KBM-7 (cell line): Measurements from ENCODE around the gene OPHN1.
A peak's percentile ranks its signal among the peaks of the same experiment; 100 is the strongest.
"Not testable (repeated sequence)": the region's sequence is repeated elsewhere in the genome, so short reads cannot be mapped to it uniquely, and the experiment has no call there.

Source experiments
- DNase-seq: peaks from one replicate; pipeline ENCODE4 v3.0.0-alpha.2; 2015
- in situ Hi-C: fragments of 300-500 bp; cut with MboI; formaldehyde crosslinking; loops from 2 replicates; pipeline ENCODE4 v1.14.3; 2020; ENCODE audit warnings: low sequenced_read_pairs, low pct_unique_long_range_greater_than_20kb, mixed read lengths

OPHN1 gene

GRCh38 chrX:68286076-68286475 is 147.2 kb downstream of the OPHN1 start:
- in situ Hi-C loops: no loop called here
- no peak for DNase-seq

GRCh38 chrX:68284281-68284904 is 148.9 kb downstream of the OPHN1 start:
- in situ Hi-C loops: no loop called here
- no peak for DNase-seq

GRCh38 chrX:68273887-68274286 is 159.4 kb downstream of the OPHN1 start:
- no peak for DNase-seq

GRCh38 chrX:68264793-68265192 is 168.5 kb downstream of the OPHN1 start:
- in situ Hi-C loops, DNase-seq: not testable (repeated sequence)

More at GRCh38 chrX:68273887-68274286, 159.4 kb downstream of the OPHN1 start:
- in situ Hi-C loops: no loop called here

- in situ Hi-C loops: no loop called here
- DNase-seq: peak; percentile 45
Observed at GRCh38 chrX:68261060-68261672, 172.1 kb downstream of the OPHN1 start.

GRCh38 chrX:68256990-68257389 is 176.3 kb downstream of the OPHN1 start:
- in situ Hi-C loops: no loop called here
- no peak for DNase-seq

- in situ Hi-C loops: no loop called here
- no peak for DNase-seq
Observed at GRCh38 chrX:68254738-68255645, 178.3 kb downstream of the OPHN1 start.

GRCh38 chrX:68252664-68253063 is 180.6 kb downstream of the OPHN1 start:
- DNase-seq: peak; percentile 14
- in situ Hi-C loops: no loop called here

- in situ Hi-C loops: no loop called here
- DNase-seq: no peak
Observed at GRCh38 chrX:68249903-68250302, 183.4 kb downstream of the OPHN1 start.

- in situ Hi-C loops: no loop called here
- DNase-seq: no peak
Observed at GRCh38 chrX:68249401-68249831, 183.9 kb downstream of the OPHN1 start.

GRCh38 chrX:68238568-68238967 is 194.7 kb downstream of the OPHN1 start:
- peak; percentile 49 for DNase-seq
- in situ Hi-C loops: no loop called here

GRCh38 chrX:68234171-68234910 is 199.0 kb downstream of the OPHN1 start:
- no peak for DNase-seq
- in situ Hi-C loops: no loop called here

GRCh38 chrX:68232206-68232605 is 201.1 kb downstream of the OPHN1 start:
- no peak for DNase-seq
- in situ Hi-C loops: no loop called here

- in situ Hi-C loops: no loop called here
- DNase-seq: no peak
Observed at GRCh38 chrX:68209008-68209407, 224.3 kb downstream of the OPHN1 start.

GRCh38 chrX:68204521-68205038 is 228.7 kb downstream of the OPHN1 start:
- no peak for DNase-seq
- in situ Hi-C loops: no loop called here

GRCh38 chrX:68203646-68204045 is 229.6 kb downstream of the OPHN1 start:
- peak; percentile 14 for DNase-seq
- in situ Hi-C loops: no loop called here

- in situ Hi-C loops: no loop called here
- DNase-seq: no peak
Observed at GRCh38 chrX:68203211-68203610, 230.1 kb downstream of the OPHN1 start.

GRCh38 chrX:68199062-68199848 is 234.0 kb downstream of the OPHN1 start:
- in situ Hi-C loops: loop anchor here (25.0 kb wide), 2 partner anchors 263 to 513 kb away; no protein-coding TSS in a partner anchor
- DNase-seq: no peak
